Measurements from ENCODE around the gene VPS13D.
"Not testable (repeated sequence)": the region's sequence is repeated elsewhere in the genome, so short reads cannot be mapped to it uniquely, and the experiment has no call there.

VPS13D gene

DNA sequence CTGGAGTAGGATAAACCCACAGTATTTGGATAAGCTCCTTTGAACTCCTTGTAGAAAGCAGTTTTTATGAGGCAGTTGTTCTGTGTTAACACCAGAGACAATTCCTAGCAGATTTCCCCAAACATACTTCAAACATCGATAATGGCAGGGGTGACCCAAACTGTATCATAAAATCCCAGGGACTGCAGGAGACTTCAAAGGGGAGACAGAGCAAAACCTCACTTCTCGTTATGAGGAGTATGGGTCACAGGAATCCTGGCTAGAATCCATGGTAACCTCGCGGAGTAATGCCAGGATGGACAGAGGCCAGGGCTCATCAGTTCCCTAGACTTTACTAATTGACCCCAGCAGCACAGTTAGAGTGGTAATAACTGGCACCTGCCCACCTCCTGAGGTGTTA is 240.2 kb downstream of the VPS13D start:
- TF ChIP-seq, protein P1, sequence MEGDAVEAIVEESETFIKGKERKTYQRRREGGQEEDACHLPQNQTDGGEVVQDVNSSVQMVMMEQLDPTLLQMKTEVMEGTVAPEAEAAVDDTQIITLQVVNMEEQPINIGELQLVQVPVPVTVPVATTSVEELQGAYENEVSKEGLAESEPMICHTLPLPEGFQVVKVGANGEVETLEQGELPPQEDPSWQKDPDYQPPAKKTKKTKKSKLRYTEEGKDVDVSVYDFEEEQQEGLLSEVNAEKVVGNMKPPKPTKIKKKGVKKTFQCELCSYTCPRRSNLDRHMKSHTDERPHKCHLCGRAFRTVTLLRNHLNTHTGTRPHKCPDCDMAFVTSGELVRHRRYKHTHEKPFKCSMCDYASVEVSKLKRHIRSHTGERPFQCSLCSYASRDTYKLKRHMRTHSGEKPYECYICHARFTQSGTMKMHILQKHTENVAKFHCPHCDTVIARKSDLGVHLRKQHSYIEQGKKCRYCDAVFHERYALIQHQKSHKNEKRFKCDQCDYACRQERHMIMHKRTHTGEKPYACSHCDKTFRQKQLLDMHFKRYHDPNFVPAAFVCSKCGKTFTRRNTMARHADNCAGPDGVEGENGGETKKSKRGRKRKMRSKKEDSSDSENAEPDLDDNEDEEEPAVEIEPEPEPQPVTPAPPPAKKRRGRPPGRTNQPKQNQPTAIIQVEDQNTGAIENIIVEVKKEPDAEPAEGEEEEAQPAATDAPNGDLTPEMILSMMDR (IDR thresholded peaks at IDR 0.05; ENCODE audit: low read depth, low read length) = no peak
- H3K4me3 ChIP-seq (ENCODE audit: low read depth, low read length) = no peak overlapping the region

DNA sequence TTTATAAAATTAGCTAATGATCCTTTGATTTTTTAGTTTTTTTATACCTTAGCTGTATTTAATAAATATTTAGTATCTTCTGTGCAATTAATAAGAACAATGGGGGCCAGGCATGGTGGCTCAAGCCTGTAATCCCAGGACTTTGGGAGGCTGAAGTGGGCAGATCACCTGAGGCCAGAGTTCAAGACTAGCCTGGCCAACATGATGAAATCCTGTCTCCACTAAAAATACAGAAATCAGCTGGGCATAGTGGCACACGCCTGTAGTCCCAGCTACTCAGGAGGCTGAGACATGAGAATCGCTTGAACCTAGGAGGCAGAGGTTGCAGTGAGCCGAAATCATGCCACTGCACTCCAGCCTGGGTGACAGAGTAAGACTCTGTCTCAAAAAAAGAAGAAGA is 241.1 kb downstream of the VPS13D start:
- H3K4me3 ChIP-seq (ENCODE audit: low read depth, low read length) = not testable (repeated sequence)

DNA sequence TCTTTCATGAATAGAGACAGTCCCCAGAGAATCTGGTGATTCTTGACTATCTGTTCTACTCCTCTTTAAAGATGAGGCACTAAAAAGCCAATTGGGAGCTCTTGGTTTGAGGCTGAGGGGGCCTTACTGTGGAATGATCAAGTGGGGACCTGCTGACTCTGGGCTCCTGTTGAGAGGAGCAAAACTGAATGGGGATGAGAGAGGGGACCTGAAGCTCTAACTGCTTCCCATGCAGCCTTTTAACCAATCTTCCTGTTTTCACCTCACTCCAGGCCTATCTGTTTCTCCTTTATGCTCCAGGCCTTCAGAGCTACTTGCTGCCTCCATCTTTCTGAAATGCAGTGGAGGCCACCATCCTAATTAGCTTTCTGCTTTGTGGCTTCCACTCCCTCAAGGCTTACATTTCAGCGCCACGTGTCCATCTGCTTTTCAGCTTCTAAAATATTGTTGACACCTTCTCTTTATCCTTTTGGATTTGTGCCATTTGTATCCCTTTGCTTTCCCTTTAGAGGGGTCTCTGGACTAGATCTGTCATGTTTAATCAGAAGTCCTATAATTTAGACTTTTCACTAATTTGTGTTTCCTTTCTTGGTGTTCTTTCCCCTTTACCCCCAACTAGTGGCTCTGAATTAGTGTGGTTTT is 242.4 kb downstream of the VPS13D start:
- TF ChIP-seq, protein P1 (IDR thresholded peaks at IDR 0.05; ENCODE audit: low read depth, low read length) = no peak

DNA sequence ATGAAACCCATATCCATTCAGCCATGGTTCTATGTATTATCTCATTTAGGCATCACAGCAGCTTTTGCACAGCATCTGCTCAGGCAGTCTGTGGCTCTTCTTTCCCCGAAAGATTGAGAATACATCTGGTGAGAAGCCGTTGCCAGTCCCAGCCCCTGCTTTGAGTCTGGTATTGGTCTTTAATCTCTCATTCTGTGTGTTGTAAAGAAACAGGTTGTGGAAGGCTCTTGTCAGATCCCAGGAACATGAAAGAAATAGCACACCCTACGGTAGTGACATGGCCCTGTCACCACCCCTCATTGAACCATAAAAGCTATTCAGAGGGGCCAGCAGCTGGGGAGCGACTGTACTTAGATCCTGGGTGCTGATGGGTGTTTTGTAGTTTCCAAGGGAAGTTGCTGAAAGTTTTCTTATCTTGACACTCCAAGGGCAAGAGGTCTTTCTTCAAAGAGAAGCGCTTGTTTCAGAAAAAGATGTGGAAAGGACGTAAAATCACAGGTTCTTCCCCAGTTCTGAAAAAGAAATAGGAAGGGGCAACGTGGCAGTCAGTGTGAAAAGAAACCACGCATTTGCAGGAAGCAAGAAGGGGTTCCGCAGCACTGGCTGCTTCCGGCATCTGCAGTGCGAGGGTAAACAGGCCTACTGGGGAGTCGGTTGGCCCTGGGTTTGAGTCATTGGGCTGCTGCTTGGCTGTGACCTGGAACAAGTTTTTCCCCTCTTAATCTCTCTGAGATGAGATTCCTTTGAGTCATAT is 243.1 kb downstream of the VPS13D start:
- no peak overlapping the region for H3K4me3 ChIP-seq (ENCODE audit: low read depth, low read length)
- TF ChIP-seq, protein P1 (IDR thresholded peaks at IDR 0.05; ENCODE audit: low read depth, low read length) = no peak

More for the DNA sequence above, 242.4 kb downstream of the VPS13D start:
- no peak overlapping the region for H3K4me3 ChIP-seq (ENCODE audit: low read depth, low read length)

DNA sequence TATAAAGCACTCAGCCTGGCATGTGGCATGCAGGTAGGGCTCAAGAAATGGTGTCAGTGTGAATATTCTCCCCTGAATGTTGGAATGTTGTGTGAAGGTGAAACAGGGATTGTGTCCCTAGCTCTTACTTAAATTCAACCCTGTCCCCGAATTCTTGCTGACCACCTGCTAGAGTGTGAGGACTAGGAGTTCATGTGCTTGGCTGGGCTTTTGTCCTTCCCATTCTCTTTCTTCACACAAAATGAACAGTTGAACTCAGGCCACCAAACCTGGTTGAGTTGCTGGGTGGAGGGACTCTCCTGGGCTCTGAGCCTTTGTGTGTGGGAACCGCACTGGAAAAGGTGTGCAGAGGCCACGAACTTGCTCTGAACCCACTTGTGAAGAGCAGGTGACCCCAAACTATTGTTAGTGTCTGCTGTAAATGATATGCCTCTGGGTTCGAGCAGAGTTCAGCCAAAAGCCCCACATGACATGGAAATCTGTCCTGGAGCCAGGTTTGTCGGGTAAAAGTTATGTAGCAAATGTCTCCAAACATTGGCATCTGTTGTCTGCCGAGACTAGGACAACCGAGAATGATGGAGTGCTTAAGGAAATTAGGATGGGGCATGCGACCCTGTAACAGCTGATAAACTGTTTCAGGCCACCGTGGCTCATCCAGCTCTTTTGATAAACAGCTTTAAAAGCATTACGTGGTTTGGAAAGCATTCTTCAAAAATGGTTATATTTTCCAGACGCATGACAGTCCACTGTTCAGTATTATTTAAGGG is 243.9 kb downstream of the VPS13D start:
- H3K4me3 ChIP-seq (ENCODE audit: low read depth, low read length) = no peak overlapping the region
- TF ChIP-seq, protein P1 (IDR thresholded peaks at IDR 0.05; ENCODE audit: low read depth, low read length) = no peak

DNA sequence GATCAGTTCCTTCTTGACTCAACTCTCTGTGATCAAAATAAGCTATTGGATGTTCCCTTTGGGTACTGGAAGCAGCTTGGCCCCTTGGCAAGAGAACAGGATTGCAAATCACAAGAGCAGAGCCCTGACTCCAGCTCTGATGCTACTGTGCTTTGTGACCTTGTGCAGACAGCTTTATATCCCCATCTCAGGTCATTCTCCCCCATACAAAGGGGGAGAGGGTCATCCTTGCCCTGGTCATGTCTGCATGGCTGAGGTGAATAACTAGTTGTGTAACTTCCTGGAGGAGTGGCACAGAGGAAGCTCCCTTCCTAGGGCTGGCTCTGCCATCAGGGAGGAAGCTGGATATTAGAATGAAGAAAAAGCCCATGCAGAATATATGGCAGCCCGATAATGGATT is 245.3 kb downstream of the VPS13D start:
- TF ChIP-seq, protein P1 (IDR thresholded peaks at IDR 0.05; ENCODE audit: low read depth, low read length) = no peak
- no peak overlapping the region for H3K4me3 ChIP-seq (ENCODE audit: low read depth, low read length)

DNA sequence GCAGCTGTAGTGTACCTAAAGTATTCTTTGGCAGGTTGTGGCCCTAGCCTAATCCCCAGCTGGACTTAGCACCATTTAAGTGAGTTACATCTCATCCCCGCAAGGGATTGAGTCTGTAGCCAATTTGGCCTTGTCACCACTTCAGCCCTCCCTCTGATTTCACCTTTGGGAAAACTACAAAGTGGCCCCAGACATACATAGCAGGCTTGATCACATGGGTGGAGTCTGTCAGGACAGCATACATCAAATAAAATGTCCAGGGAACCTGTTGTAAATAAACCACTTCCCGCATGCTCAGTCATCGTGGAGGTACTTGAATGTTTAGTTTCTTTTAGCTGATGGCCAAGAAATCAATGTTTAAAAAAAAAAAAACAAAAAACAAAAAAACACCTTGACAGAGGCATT is 245.7 kb downstream of the VPS13D start:
- TF ChIP-seq, protein P1 (IDR thresholded peaks at IDR 0.05; ENCODE audit: low read depth, low read length) = no peak
- H3K4me3 ChIP-seq (ENCODE audit: low read depth, low read length) = no peak overlapping the region
